Epithelial cell of proximal tubule (primary cell): ENCODE results near the gene HIRA. TPM values are rescaled to one million over a fixed set of nuclear protein-coding genes. Genes with fewer than 3 reads are reported as not detected.

ENCODE experiments used
- DNase-seq: peaks from one replicate; pipeline ENCODE4 v3.0.0-alpha.2; 2011; ENCODE audit warnings: low read depth
- H3K4me3 ChIP-seq: 2 replicates; pipeline ENCODE4 v1.5.1; 2011; ENCODE audit warnings: low read depth, mild to moderate bottlenecking, low read length
- CTCF ChIP-seq: conservative IDR thresholded peaks from 2 replicates; pipeline ENCODE4 v1.5.1; 2012; ENCODE audit warnings: low read depth, mild to moderate bottlenecking, low read length
- total RNA-seq: library from RNA; depleted of rRNA; stranded (reverse); fragments of >200 nt; gene quantifications from 2 replicates; pipeline ENCODE4 v1.2.3, GENCODE V29; 2015

The HIRA gene
- total RNA-seq, 1 donor from 2014 or later, result 13.3 TPM

- no peak for TF ChIP-seq CTCF
- no peak overlapping the region for H3K4me3 ChIP-seq
- DNase-seq, result no peak
Measured at GRCh38 chr22:19360862-19361261, 70.7 kb downstream of the HIRA start.

GRCh38 chr22:19360300-19360792 is 71.2 kb downstream of the HIRA start:
- no peak for DNase-seq
- TF ChIP-seq CTCF, result no peak
- no peak overlapping the region for H3K4me3 ChIP-seq

GRCh38 chr22:19359554-19360299 is 71.8 kb downstream of the HIRA start:
- no peak for DNase-seq
- H3K4me3 ChIP-seq, result no peak overlapping the region
- TF ChIP-seq CTCF, result no peak

- no peak for DNase-seq
- no peak overlapping the region for H3K4me3 ChIP-seq
- TF ChIP-seq CTCF, result no peak
Measured at GRCh38 chr22:19358703-19359553, 72.6 kb downstream of the HIRA start.

- DNase-seq, result no peak
- no peak for TF ChIP-seq CTCF
- no peak overlapping the region for H3K4me3 ChIP-seq
Measured at GRCh38 chr22:19358195-19358594, 73.3 kb downstream of the HIRA start.

GRCh38 chr22:19357270-19358105 is 74.0 kb downstream of the HIRA start:
- TF ChIP-seq CTCF, result no peak
- no peak overlapping the region for H3K4me3 ChIP-seq
- DNase-seq, result no peak
